ENCODE measurements around the gene TEKT5.

The TEKT5 gene

GRCh38 chr16:10608687-10609401 lies 85.9 kb downstream of the TEKT5 start:
- H3K36me3 ChIP-seq (ENCODE audit: low read depth) = no peaks in the 10 kb centered on the region
- ATAC-seq (ENCODE audit: low read depth) (peak; percentile 49; the same call in 2 of the 3 replicates), DNase-seq (ENCODE audit: low spot score) (no peak)
- H3K4me1 ChIP-seq (ENCODE audit: insufficient read depth, poor library complexity, severe bottlenecking) = peaks cover 11% of the 10 kb centered on the region
- no peaks in the 10 kb centered on the region for H3K9me3 ChIP-seq (ENCODE audit: severe bottlenecking)
- no peak for TF ChIP-seq CTCF (IDR thresholded peaks at IDR 0.05; ENCODE audit: poor library complexity, severe bottlenecking)
- no peak overlapping the region for H3K4me3 ChIP-seq (ENCODE audit: severe bottlenecking)
- H3K27me3 ChIP-seq (ENCODE audit: insufficient read depth, poor library complexity, severe bottlenecking) = no peaks in the 10 kb centered on the region
- H3K27ac ChIP-seq (ENCODE audit: poor library complexity, severe bottlenecking) = no peak overlapping the region

GRCh38 chr16:10607157-10607556 lies 87.6 kb downstream of the TEKT5 start:
- no peak for ATAC-seq (ENCODE audit: low read depth)

GRCh38 chr16:10606607-10607006 lies 88.1 kb downstream of the TEKT5 start:
- Histone ChIP-seq H3K36me3 (ENCODE audit: low read depth) (no peaks in the 10 kb centered on the region), H3K27me3 (ENCODE audit: insufficient read depth, poor library complexity, severe bottlenecking) (no peaks in the 10 kb centered on the region), H3K4me3 (ENCODE audit: severe bottlenecking) (no peak overlapping the region), H3K4me1 (ENCODE audit: insufficient read depth, poor library complexity, severe bottlenecking) (peaks cover 11% of the 10 kb centered on the region), H3K9me3 (ENCODE audit: severe bottlenecking) (no peaks in the 10 kb centered on the region), H3K27ac (ENCODE audit: poor library complexity, severe bottlenecking) (no peak overlapping the region)
- TF ChIP-seq CTCF (IDR thresholded peaks at IDR 0.05; ENCODE audit: poor library complexity, severe bottlenecking) = no peak
- ATAC-seq (ENCODE audit: low read depth) = no peak
- no peak for DNase-seq (ENCODE audit: low spot score)

More at GRCh38 chr16:10607157-10607556, 87.6 kb downstream of the TEKT5 start:
- DNase-seq (ENCODE audit: low spot score) = no peak
- H3K9me3 ChIP-seq (ENCODE audit: severe bottlenecking) = no peaks in the 10 kb centered on the region
- TF ChIP-seq CTCF (IDR thresholded peaks at IDR 0.05; ENCODE audit: poor library complexity, severe bottlenecking) = no peak
- no peaks in the 10 kb centered on the region for H3K27me3 ChIP-seq (ENCODE audit: insufficient read depth, poor library complexity, severe bottlenecking)
- H3K27ac ChIP-seq (ENCODE audit: poor library complexity, severe bottlenecking) = no peak overlapping the region
- H3K36me3 ChIP-seq (ENCODE audit: low read depth) = no peaks in the 10 kb centered on the region
- H3K4me1 ChIP-seq (ENCODE audit: insufficient read depth, poor library complexity, severe bottlenecking) = peaks cover 11% of the 10 kb centered on the region
- no peak overlapping the region for H3K4me3 ChIP-seq (ENCODE audit: severe bottlenecking)

DNA sequence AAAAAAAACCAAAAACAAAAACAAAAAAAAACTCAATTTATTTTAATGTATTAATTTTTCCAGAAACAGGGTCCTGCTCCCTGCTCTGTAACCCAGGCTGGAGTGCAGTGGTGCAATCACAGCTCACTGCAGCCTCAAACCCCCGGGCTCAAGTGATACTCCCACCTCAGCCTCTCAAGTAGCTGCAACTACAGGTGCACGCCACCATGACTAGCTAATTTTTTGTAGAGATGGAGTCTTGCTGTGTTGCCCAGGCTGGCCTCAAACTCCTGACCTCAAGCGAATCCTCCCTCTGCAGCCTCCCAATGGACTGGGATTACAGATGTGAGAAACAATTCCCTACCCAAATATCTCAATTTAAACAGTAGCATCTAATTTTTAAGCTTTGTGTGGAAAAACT lies 89.1 kb downstream of the TEKT5 start:
- DNase-seq (ENCODE audit: low spot score) (no peak), ATAC-seq (ENCODE audit: low read depth) (no peak)

More for the DNA sequence above, 89.1 kb downstream of the TEKT5 start:
- H3K9me3 ChIP-seq (ENCODE audit: severe bottlenecking) = no peaks in the 10 kb centered on the region
- no peak overlapping the region for H3K27ac ChIP-seq (ENCODE audit: poor library complexity, severe bottlenecking)
- H3K36me3 ChIP-seq (ENCODE audit: low read depth) = no peaks in the 10 kb centered on the region
- TF ChIP-seq CTCF (IDR thresholded peaks at IDR 0.05; ENCODE audit: poor library complexity, severe bottlenecking) = no peak
- H3K4me1 ChIP-seq (ENCODE audit: insufficient read depth, poor library complexity, severe bottlenecking) = peaks cover 15% of the 10 kb centered on the region
- H3K27me3 ChIP-seq (ENCODE audit: insufficient read depth, poor library complexity, severe bottlenecking) = no peaks in the 10 kb centered on the region
- H3K4me3 ChIP-seq (ENCODE audit: severe bottlenecking) = no peak overlapping the region

Data from RWPE2 (cell line).